ENCODE results near the gene USP5. TPM values are rescaled to one million over a fixed set of nuclear protein-coding genes. Genes with fewer than 3 reads are reported as not detected.

The USP5 gene
- total RNA-seq, 1 donor from 2014 or later = 48.0 TPM

DNA sequence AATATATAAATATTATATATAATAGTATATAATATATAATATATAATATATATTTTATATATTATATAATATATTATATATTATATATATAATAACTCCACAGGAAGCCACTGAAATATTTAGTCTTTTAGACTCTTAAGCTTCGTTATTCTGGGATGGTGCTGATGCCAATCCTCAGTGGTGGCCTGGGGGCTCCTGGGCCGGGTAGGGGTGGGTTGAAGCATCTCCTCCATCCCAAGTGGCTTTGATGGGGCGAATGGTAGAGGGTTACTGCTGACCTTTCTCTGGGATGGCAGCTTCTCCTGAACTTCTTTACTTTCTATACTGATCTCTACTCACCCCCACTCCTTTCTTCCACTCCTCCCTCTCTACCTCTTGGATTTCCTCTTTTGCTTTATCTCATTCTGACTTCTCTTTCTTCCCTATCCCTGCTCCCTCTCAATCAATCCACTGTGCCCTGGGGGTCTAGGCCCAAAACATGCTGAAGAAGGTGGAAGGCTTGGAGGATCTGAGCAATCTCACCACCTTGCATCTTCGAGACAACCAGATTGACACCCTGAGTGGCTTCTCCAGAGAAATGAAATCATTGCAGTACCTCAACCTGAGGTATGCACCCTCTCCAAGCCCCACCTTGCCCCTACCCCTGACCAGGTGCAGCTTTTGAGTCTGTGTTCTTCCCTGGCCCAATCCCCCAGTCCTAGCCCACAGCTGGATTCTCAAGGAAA lies 57.6 kb downstream of the USP5 start:
- no peak for ATAC-seq

DNA sequence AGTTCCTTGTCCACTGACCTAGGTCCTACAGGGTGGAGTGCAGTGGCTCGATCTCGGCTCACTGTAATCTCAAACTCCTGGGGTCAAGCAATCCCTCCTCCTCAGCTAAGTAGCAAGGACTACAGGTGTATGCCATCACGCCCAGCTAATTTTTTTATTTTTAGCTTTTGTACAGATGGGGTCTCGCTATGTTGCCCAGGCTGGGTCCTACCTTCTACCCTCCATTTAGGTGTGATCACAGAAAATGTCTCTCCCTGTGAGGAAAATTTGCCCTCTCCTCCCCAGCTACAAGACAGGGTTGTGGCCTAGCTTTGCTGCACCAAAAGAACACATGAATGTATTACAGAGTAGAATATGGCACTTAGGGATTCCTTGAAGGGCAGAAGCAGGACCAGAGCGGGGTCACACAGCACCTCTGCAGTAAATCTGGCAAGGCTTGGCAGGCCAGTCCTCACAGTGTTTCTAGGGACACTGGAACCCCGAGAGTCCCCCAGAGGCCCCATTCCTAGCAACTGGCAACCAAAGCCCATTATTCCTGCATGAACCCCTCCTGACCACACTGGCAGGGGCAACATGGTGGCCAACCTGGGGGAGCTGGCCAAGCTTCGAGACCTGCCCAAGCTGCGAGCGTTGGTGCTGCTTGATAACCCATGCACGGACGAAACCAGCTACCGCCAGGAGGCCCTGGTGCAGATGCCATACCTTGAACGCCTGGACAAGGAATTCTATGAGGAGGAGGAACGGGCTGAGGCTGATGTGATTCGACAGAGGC lies 60.4 kb downstream of the USP5 start:
- ATAC-seq (no peak), DNase-seq (ENCODE audit: low spot score) (no peak)

More for the DNA sequence above, 57.6 kb downstream of the USP5 start:
- no peak for DNase-seq (ENCODE audit: low spot score)

DNA sequence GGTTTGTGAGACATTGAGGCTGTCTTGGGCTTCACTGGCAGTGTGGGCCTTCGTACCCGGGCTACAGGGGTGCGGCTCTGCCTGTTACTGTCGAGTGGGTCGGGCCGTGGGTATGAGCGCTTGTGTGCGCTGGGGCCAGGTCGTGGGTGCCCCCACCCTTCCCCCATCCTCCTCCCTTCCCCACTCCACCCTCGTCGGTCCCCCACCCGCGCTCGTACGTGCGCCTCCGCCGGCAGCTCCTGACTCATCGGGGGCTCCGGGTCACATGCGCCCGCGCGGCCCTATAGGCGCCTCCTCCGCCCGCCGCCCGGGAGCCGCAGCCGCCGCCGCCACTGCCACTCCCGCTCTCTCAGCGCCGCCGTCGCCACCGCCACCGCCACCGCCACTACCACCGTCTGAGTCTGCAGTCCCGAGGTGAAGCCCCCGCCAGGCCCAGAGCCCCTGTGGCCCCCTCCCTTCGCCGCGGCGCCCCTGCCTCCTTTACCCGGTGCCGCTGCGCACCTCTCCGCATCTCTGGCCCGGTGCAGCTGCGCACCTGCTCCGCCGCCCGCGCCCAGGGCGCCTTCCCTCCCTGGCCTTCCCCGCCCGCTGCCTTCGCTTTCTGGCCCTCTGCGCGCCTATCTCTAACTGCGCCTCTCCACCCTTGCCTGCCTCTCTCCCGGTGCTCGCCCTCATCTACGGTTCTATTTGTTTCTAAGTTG lies 62.4 kb downstream of the USP5 start, which contains the start of gene ENO2:
ENO2 (plus strand) TSS at position 335 of the 701 bp plus-strand sequence. CDS start 1,253 bp downstream, outside the sequence.
- ATAC-seq (peak; percentile 73), DNase-seq (ENCODE audit: low spot score) (no peak)

DNA sequence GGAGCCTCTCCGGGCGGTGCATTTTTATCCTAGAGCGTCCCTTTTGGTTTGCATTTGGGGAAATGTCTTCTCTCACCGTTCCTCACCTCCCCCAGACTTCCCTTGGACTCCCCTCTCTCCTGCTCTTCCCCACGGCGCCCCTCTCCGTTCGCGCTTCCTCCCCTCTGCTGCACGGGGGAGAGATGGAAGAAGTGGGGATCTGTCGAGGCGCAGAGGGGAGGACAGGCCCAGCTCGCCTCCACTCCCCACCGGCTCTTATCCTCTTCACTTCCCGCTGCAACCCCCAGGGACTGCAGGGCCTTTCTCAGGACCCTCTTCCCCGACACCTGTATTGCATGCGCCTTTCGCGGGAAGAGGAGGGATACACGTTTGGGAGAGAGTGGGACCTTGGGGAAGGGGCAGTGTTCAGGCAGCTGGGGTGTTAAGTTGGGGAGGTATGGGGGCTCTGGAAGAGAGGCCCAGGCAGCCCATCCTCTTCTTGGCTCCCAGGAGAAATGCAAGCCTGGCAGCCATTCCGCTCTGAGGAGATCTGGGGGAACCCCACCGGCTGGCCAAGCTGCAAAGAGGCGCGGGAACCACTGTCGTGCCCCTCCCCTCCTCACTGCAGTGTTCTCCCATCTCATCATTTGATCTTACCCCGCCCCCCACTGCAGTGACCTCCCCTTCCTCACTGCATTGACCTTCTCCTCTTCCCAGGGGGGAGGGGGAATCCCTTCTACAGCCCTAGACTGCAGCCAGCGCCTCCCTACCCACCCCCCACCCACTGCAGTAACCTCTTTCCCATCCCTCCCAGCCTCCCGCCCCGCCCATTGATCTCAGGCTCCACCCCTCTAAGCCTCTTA lies 63.2 kb downstream of the USP5 start:
- no peak for DNase-seq (ENCODE audit: low spot score)
- peak; percentile 10 for ATAC-seq

DNA sequence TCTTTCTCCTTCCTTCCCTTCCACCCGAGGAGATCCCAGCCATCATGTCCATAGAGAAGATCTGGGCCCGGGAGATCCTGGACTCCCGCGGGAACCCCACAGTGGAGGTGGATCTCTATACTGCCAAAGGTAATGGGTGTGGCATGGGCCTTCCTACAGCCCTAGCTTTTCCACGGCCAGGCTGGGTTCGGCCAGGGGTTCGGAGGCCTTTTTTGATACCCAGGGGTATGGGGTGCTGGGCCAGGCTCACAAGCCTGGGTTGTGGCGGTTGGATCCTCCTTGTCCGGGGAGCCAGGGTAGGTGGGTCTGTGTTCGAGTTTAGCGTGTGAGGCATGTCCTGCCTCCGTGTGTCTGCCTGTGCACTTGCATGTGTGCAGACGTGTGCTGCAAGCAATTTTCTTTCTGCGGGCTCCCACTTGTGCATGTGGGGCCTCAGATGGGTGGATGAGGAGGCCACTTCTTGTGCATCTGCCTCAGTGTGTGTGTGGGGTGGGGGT lies 63.9 kb downstream of the USP5 start:
- no peak for DNase-seq (ENCODE audit: low spot score)
- no peak for ATAC-seq

Other genes with a start within 250 kb of the USP5 start
- 87.3 TPM for gene CHD4, start 244.8 kb upstream of the USP5 start, total RNA-seq
- 0.88 TPM for gene LPAR5, start 216.2 kb upstream of the USP5 start, total RNA-seq
- 3.2 TPM for gene ACRBP, start 204.7 kb upstream of the USP5 start, total RNA-seq
- gene ING4, start 189.0 kb upstream of the USP5 start, total RNA-seq = 14.4 TPM
- gene ZNF384, start 162.8 kb upstream of the USP5 start, total RNA-seq = 20.3 TPM
- not detected for gene PIANP, start 151.3 kb upstream of the USP5 start, total RNA-seq
- 31.1 TPM for gene COPS7A, start 128.1 kb upstream of the USP5 start, total RNA-seq
- gene MLF2, start 99.0 kb upstream of the USP5 start, total RNA-seq = 133 TPM
- 406 TPM for gene PTMS, start 85.8 kb upstream of the USP5 start, total RNA-seq
- gene LAG3, start 79.6 kb upstream of the USP5 start, total RNA-seq = 2.8 TPM
- gene CD4, start 62.6 kb upstream of the USP5 start, total RNA-seq = 22.7 TPM
- 1.3 TPM for gene GPR162, start 30.3 kb upstream of the USP5 start, total RNA-seq
- 1.4 TPM for gene P3H3, start 23.7 kb upstream of the USP5 start, total RNA-seq
- gene GNB3, start 11.2 kb upstream of the USP5 start, total RNA-seq = 0.08 TPM
- 0.58 TPM for gene CDCA3, start 864 bp upstream of the USP5 start, total RNA-seq
- gene TPI1, start 15.4 kb downstream of the USP5 start, total RNA-seq = 300 TPM
- gene SPSB2, start 21.2 kb downstream of the USP5 start, total RNA-seq = 4.7 TPM
- 1.9 TPM for gene LRRC23, start 52.7 kb downstream of the USP5 start, total RNA-seq
- 3.6 TPM for gene ENO2, start 62.4 kb downstream of the USP5 start, total RNA-seq
- 22.0 TPM for gene ATN1, start 75.8 kb downstream of the USP5 start, total RNA-seq
- not detected for gene RNU7-1, start 91.7 kb downstream of the USP5 start, total RNA-seq
- 86.3 TPM for gene C12orf57, start 91.9 kb downstream of the USP5 start, total RNA-seq
- gene PTPN6, start 99.2 kb downstream of the USP5 start, total RNA-seq = 17.8 TPM
- 129 TPM for gene PHB2, start 118.5 kb downstream of the USP5 start, total RNA-seq
- 16.1 TPM for gene EMG1, start 118.8 kb downstream of the USP5 start, total RNA-seq
- 54.3 TPM for gene LPCAT3, start 166.3 kb downstream of the USP5 start, total RNA-seq
- 1,760 TPM for gene C1S, start 208.6 kb downstream of the USP5 start, total RNA-seq
- gene C1R, start 240.3 kb downstream of the USP5 start, total RNA-seq = 1,748 TPM

All from left lobe of liver (tissue), 2 donors.